HEK293 (cell line): ENCODE data around the gene YAE1.
A peak's percentile ranks its signal among the peaks of the same experiment; 100 is the strongest.

ENCODE experiments used
- FEZF1 ChIP-seq: fragments of 450-650 bp; formaldehyde crosslinking; IDR thresholded peaks from 2 replicates; pipeline ENCODE4 v1.5.1; 2016; ENCODE audit warnings: missing biosample characterization, missing genetic modification characterization
- GLI2 ChIP-seq: fragments of 450-650 bp; formaldehyde crosslinking; IDR thresholded peaks from 2 replicates; pipeline ENCODE4; 2017; ENCODE audit warnings: missing biosample characterization, missing genetic modification characterization, low read depth, borderline replicate concordance
- HIC1 ChIP-seq: fragments of 450-650 bp; formaldehyde crosslinking; IDR thresholded peaks from 2 replicates; pipeline ENCODE4 v1.5.1; 2016; ENCODE audit warnings: missing biosample characterization, missing genetic modification characterization
- INSM2 ChIP-seq: fragments of 450-650 bp; formaldehyde crosslinking; IDR thresholded peaks from 2 replicates; pipeline ENCODE4 v1.5.1; 2016; ENCODE audit warnings: missing biosample characterization, missing genetic modification characterization
- MYNN ChIP-seq: fragments of 450-650 bp; formaldehyde crosslinking; IDR thresholded peaks from 2 replicates; pipeline ENCODE4 v1.5.1; 2016; ENCODE audit warnings: missing biosample characterization, missing genetic modification characterization, borderline replicate concordance
- PRDM1 ChIP-seq: fragments of 450-650 bp; formaldehyde crosslinking; IDR thresholded peaks from 2 replicates; pipeline ENCODE4; 2016; ENCODE audit warnings: missing biosample characterization, missing genetic modification characterization
- TRIM28 ChIP-seq: IDR thresholded peaks from 2 replicates; pipeline ENCODE4 v1.6.1; 2011; ENCODE audit warnings: low read length, control low read depth, borderline replicate concordance
- TSHZ1 ChIP-seq: fragments of 450-650 bp; formaldehyde crosslinking; IDR thresholded peaks from 2 replicates; pipeline ENCODE4 v1.5.1; 2016; ENCODE audit warnings: missing biosample characterization, missing genetic modification characterization, borderline replicate concordance
- YY1 ChIP-seq: fragments of 450-650 bp; formaldehyde crosslinking; IDR thresholded peaks from 2 replicates; pipeline ENCODE4 v1.5.1; 2018; ENCODE audit warnings: missing biosample characterization, missing genetic modification characterization
- ZBTB26 ChIP-seq: fragments of 450-650 bp; formaldehyde crosslinking; optimal IDR thresholded peaks from 2 replicates; pipeline ENCODE3; 2016; ENCODE audit warnings: missing biosample characterization, mild to moderate bottlenecking, missing genetic modification characterization
- ZIC2 ChIP-seq: fragments of 450-650 bp; formaldehyde crosslinking; IDR thresholded peaks from 2 replicates; pipeline ENCODE4 v1.5.1; 2016; ENCODE audit warnings: missing biosample characterization, missing genetic modification characterization
- ZNF140 ChIP-seq: fragments of 450-650 bp; formaldehyde crosslinking; IDR thresholded peaks from 2 replicates; pipeline ENCODE4 v1.5.1; 2016; ENCODE audit warnings: missing biosample characterization, missing genetic modification characterization
- ZNF18 ChIP-seq: fragments of 450-650 bp; formaldehyde crosslinking; IDR thresholded peaks from 2 replicates; pipeline ENCODE4 v1.5.1; 2016; ENCODE audit warnings: missing biosample characterization, missing genetic modification characterization
- ZNF274 ChIP-seq, 2 experiments: fragments of 200-500 bp in 1 of 2; fragments of 450-650 bp in 1 of 2; sonication (Bioruptor generic) in 1 of 2; formaldehyde crosslinking in 1 of 2; IDR thresholded peaks; 2 replicates each; pipeline versions ENCODE4 v1.5.1 to v1.6.1; 2014 to 2016; ENCODE audit warnings: borderline replicate concordance in 1 of 2, inconsistent platforms in 1 of 2, low read length in 1 of 2, missing biosample characterization in 1 of 2, missing genetic modification characterization in 1 of 2
- ZNF280D ChIP-seq: fragments of 450-650 bp; formaldehyde crosslinking; IDR thresholded peaks from 2 replicates; pipeline ENCODE4 v1.5.1; 2016; ENCODE audit warnings: missing biosample characterization, missing genetic modification characterization
- ZNF341 ChIP-seq: fragments of 450-650 bp; formaldehyde crosslinking; IDR thresholded peaks from 2 replicates; pipeline ENCODE4; 2016; ENCODE audit warnings: low read depth, missing biosample characterization, missing genetic modification characterization
- ZNF354C ChIP-seq: fragments of 450-650 bp; formaldehyde crosslinking; IDR thresholded peaks from 2 replicates; pipeline ENCODE4 v1.5.1; 2016; ENCODE audit warnings: missing biosample characterization, missing genetic modification characterization, low read depth, borderline replicate concordance
- ZNF366 ChIP-seq: fragments of 450-650 bp; formaldehyde crosslinking; conservative IDR thresholded peaks from 2 replicates; pipeline ENCODE4 v1.5.1; 2016; ENCODE audit warnings: missing biosample characterization, missing genetic modification characterization
- ZNF416 ChIP-seq: fragments of 450-650 bp; formaldehyde crosslinking; IDR thresholded peaks from 2 replicates; pipeline ENCODE4 v1.5.1; 2016; ENCODE audit warnings: missing biosample characterization, missing genetic modification characterization
- ZNF423 ChIP-seq: fragments of 450-650 bp; formaldehyde crosslinking; IDR thresholded peaks from 2 replicates; pipeline ENCODE4 v1.5.1; 2016; ENCODE audit warnings: missing biosample characterization, missing genetic modification characterization
- ZNF558 ChIP-seq: fragments of 450-650 bp; formaldehyde crosslinking; IDR thresholded peaks from 2 replicates; pipeline ENCODE4 v1.5.1; 2016; ENCODE audit warnings: missing biosample characterization, missing genetic modification characterization
- ZNF624 ChIP-seq: fragments of 450-650 bp; formaldehyde crosslinking; IDR thresholded peaks from 2 replicates; pipeline ENCODE4 v1.5.1; 2017; ENCODE audit warnings: missing biosample characterization, missing genetic modification characterization
- ZNF626 ChIP-seq: fragments of 450-650 bp; sonication (Bioruptor Pico); formaldehyde crosslinking; IDR thresholded peaks from 2 replicates; pipeline ENCODE4 v1.5.1; 2018; ENCODE audit warnings: missing biosample characterization, missing genetic modification characterization, inconsistent platforms
- ZNF830 ChIP-seq: fragments of 450-650 bp; IDR thresholded peaks from 2 replicates; pipeline ENCODE4 v1.5.0; 2018; ENCODE audit warnings: missing biosample characterization, missing genetic modification characterization, low read depth, mild to moderate bottlenecking, moderate library complexity

The YAE1 gene

GRCh38 chr7:39589323-39590111 lies 23.3 kb downstream of the YAE1 start (continued):
- TF ChIP-seq ZBTB26 (tag by site-specific recombination) (no peak), HIC1 (tag by site-specific recombination) (peak; percentile 88), ZNF354C (no peak), YY1 (tag by site-specific recombination) (no peak), ZNF280D (tag by site-specific recombination) (no peak), ZNF830 (tag by site-specific recombination) (no peak), GLI2 (tag by site-specific recombination) (0 out of 2 replicates have a peak, but pooled peaks have one; percentile 27), PRDM1 (tag by site-specific recombination) (0 out of 2 replicates have a peak, but pooled peaks have one; percentile 46), INSM2 (tag by site-specific recombination) (peak; percentile 58; the same call in 1 of the 2 replicates), ZNF341 (no peak), ZNF416 (tag by site-specific recombination) (no peak), ZNF624 (no peak), ZNF423 (tag by site-specific recombination) (no peak), ZNF18 (tag by site-specific recombination) (0 out of 2 replicates have a peak, but pooled peaks have one; percentile 14), ZNF558 (tag by site-specific recombination) (peak; percentile 57; the same call in 1 of the 2 replicates), ZIC2 (tag by site-specific recombination) (no peak), MYNN (tag by site-specific recombination) (no peak), ZNF366 (tag by site-specific recombination) (peak; percentile 86), FEZF1 (tag by site-specific recombination) (peak; percentile 36; the same call in 1 of the 2 replicates), TSHZ1 (tag by site-specific recombination) (peak; percentile 75; the same call in 1 of the 2 replicates), TRIM28 (peak; percentile 28; the same call in 1 of the 2 replicates), ZNF626 (tag by site-specific recombination) (no peak), ZNF274 (IDR thresholded peaks at IDR 0.05; ENCODE audit: low read length) (no peak), ZNF274 (tag by site-specific recombination; IDR thresholded peaks at IDR 0.05; ENCODE audit: borderline replicate concordance) (no peak), ZNF140 (tag by site-specific recombination) (no peak)
